CD4-positive, alpha-beta T cell (primary cell): ENCODE data around the gene ABCC12. TPM values are rescaled to one million over a fixed set of nuclear protein-coding genes. Genes with fewer than 3 reads are reported as not detected.

ENCODE experiments used
- ATAC-seq: fragments of 200-7000 bp; cut with Tn5 transposase; one replicate; pipeline ENCODE4 v1.10.0; 2022; ENCODE audit warnings: mild to moderate bottlenecking; ENCODE audit not compliant: poor library complexity
- CTCF ChIA-PET: fragments of 350-600 bp; sonication (Branson Sonifier 250); formaldehyde crosslinking; loops from one replicate; lab custom pipeline; 2021; ENCODE audit warnings: antibody characterized with exemption, inconsistent platforms; lab: Charles Lee
- POLR2A ChIA-PET: fragments of 350-600 bp; sonication (Branson Sonifier 250); formaldehyde crosslinking; loops from one replicate; lab custom pipeline; 2021; ENCODE audit warnings: antibody characterized with exemption, inconsistent platforms; lab: Charles Lee
- DNase-seq, 14 experiments: peaks; one replicate each; pipeline ENCODE4 v3.0.0-alpha.2; 2013 to 2020; ENCODE audit warnings: mixed read lengths in 2 of 14
- H3K27ac ChIP-seq, 2 donors: one replicate each; pipeline versions ENCODE4 v1.5.1 to v1.7.0; 2013; ENCODE audit warnings: low read length in 2 of 2, low read depth in 1 of 2, mild to moderate bottlenecking in 1 of 2
- H3K27me3 ChIP-seq, 2 experiments: 1 replicate in 1 of 2; 2 replicates in 1 of 2; pipeline versions ENCODE4 v1.6.1 to v1.7.0; 2013; ENCODE audit warnings: low read length in 2 of 2, control low read depth in 1 of 2, mild to moderate bottlenecking in 1 of 2, moderate library complexity in 1 of 2; ENCODE audit not compliant: insufficient read depth in 2 of 2, control insufficient read depth in 1 of 2
- H3K36me3 ChIP-seq: one replicate; pipeline ENCODE4 v1.6.1; 2013; ENCODE audit warnings: low read length, control low read depth; ENCODE audit not compliant: insufficient read depth
- H3K4me1 ChIP-seq: one replicate; pipeline ENCODE4 v1.6.1; 2013; ENCODE audit warnings: low read length, control low read depth; ENCODE audit not compliant: insufficient read depth
- H3K4me3 ChIP-seq: one replicate; pipeline ENCODE4 v1.5.1; 2013; ENCODE audit warnings: mild to moderate bottlenecking, low read length, moderate library complexity
- H3K9me3 ChIP-seq, 2 experiments: 1 replicate in 1 of 2; 2 replicates in 1 of 2; pipeline versions ENCODE4 v1.6.1 to v1.7.0; 2013; ENCODE audit warnings: low read length in 2 of 2, mild to moderate bottlenecking in 2 of 2, control low read depth in 1 of 2, moderate library complexity in 1 of 2; ENCODE audit not compliant: control insufficient read depth in 1 of 2, insufficient read depth in 1 of 2
- H3K27ac Mint-ChIP-seq: one replicate; pipeline ENCODE4 v1.8.0; 2020; ENCODE audit warnings: mixed read lengths
- H3K27me3 Mint-ChIP-seq: one replicate; pipeline ENCODE4 v1.8.0; 2021; ENCODE audit warnings: mixed read lengths
- H3K36me3 Mint-ChIP-seq: one replicate; pipeline ENCODE4 v1.8.0; 2021; ENCODE audit warnings: low read depth, mixed read lengths
- H3K4me1 Mint-ChIP-seq: one replicate; pipeline ENCODE4 v1.8.0; 2021; ENCODE audit warnings: low read depth, mixed read lengths
- H3K4me3 Mint-ChIP-seq: one replicate; pipeline ENCODE4 v1.8.0; 2020; ENCODE audit warnings: mild to moderate bottlenecking, mixed read lengths
- H3K9me3 Mint-ChIP-seq: one replicate; pipeline ENCODE4 v1.8.0; 2020; ENCODE audit warnings: mixed read lengths
- CTCF ChIP-seq: fragments of 200-600 bp; IDR thresholded peaks from one replicate; pipeline ENCODE4 v1.8.0; 2022; ENCODE audit warnings: antibody characterized with exemption, mild to moderate bottlenecking
- intact Hi-C, 2 experiments: fragments of 100-400 bp; cut with DNase I in 1 of 2; cut with micrococcal nuclease in 1 of 2; formaldehyde crosslinking; loops; one replicate each; pipeline versions ENCODE4 v1.15.1 to v1.9.0; 2023 to 2025; cut with DNase I, micrococcal nuclease
- total RNA-seq, 174 experiments: library from RNA in 2 of 174; stranded (reverse) in 2 of 174; gene quantifications; one replicate each; pipeline ENCODE4 v1.2.3 and lab custom pipeline; 2021 to 2026

ABCC12 gene
- total RNA-seq, 2 experiments from 2014 or later: not detected

GRCh38 chr16:48140821-48141220 is 15.0 kb downstream of the ABCC12 start:
- Histone ChIP-seq H3K27ac (no peak overlapping the region), H3K36me3 (no peaks in the 10 kb centered on the region), H3K4me3 (no peak overlapping the region), H3K4me1 (no peaks in the 10 kb centered on the region), H3K27me3 (peaks cover 0 to 3% of the 10 kb centered on the region in 2 experiments), H3K9me3 (peaks cover 0 to 8% of the 10 kb centered on the region in 2 experiments)
- ATAC-seq (no peak), DNase-seq (no peak)
- peaks cover 12% of the 10 kb centered on the region for H3K27me3 Mint-ChIP-seq
- no peak for TF ChIP-seq CTCF
- ChIA-PET POLR2A (no interaction called here), CTCF (no interaction called here)
- no peak overlapping the region for H3K27ac Mint-ChIP-seq
- no peak overlapping the region for H3K4me3 Mint-ChIP-seq
- no peaks in the 10 kb centered on the region for H3K9me3 Mint-ChIP-seq
- no peaks in the 10 kb centered on the region for H3K36me3 Mint-ChIP-seq
- no peaks in the 10 kb centered on the region for H3K4me1 Mint-ChIP-seq
- intact Hi-C loops: no loop called here

- Histone ChIP-seq H3K36me3 (no peaks in the 10 kb centered on the region), H3K4me3 (no peak overlapping the region), H3K27ac (no peak overlapping the region), H3K9me3 (peaks cover 0 to 8% of the 10 kb centered on the region in 2 experiments), H3K27me3 (peaks cover 0 to 3% of the 10 kb centered on the region in 2 experiments), H3K4me1 (no peaks in the 10 kb centered on the region)
- intact Hi-C loops: no loop called here
- DNase-seq (no peak), ATAC-seq (no peak)
- no peak for TF ChIP-seq CTCF
- ChIA-PET CTCF (no interaction called here), POLR2A (no interaction called here)
- Mint-ChIP-seq H3K27me3 (peaks cover 12% of the 10 kb centered on the region), H3K9me3 (no peaks in the 10 kb centered on the region), H3K4me1 (no peaks in the 10 kb centered on the region), H3K36me3 (no peaks in the 10 kb centered on the region), H3K27ac (no peak overlapping the region), H3K4me3 (no peak overlapping the region)
These were observed 16.3 kb downstream of the ABCC12 start for GRCh38 chr16:48139517-48139916.

GRCh38 chr16:48138543-48138942 is 17.2 kb downstream of the ABCC12 start:
- ATAC-seq (no peak), DNase-seq (no peak)
- peaks cover 12% of the 10 kb centered on the region for H3K27me3 Mint-ChIP-seq
- CTCF ChIA-PET: no interaction called here
- H3K4me3 ChIP-seq: no peak overlapping the region
- peaks cover 0 to 4% of the 10 kb centered on the region in 2 experiments for H3K9me3 ChIP-seq
- intact Hi-C loops: no loop called here
- H3K36me3 Mint-ChIP-seq: no peaks in the 10 kb centered on the region
- H3K27me3 ChIP-seq: peaks cover 0 to 3% of the 10 kb centered on the region in 2 experiments
- H3K4me3 Mint-ChIP-seq: no peak overlapping the region
- H3K4me1 Mint-ChIP-seq: no peaks in the 10 kb centered on the region
- TF ChIP-seq CTCF: no peak
- POLR2A ChIA-PET: no interaction called here
- H3K4me1 ChIP-seq: no peaks in the 10 kb centered on the region
- H3K27ac Mint-ChIP-seq: no peak overlapping the region
- no peaks in the 10 kb centered on the region for H3K36me3 ChIP-seq
- H3K9me3 Mint-ChIP-seq: no peaks in the 10 kb centered on the region
- H3K27ac ChIP-seq: no peak overlapping the region
